H1 (cell line): ENCODE results near the gene CBARP. TPM values are rescaled to one million over a fixed set of nuclear protein-coding genes. Genes with fewer than 3 reads are reported as not detected.

ENCODE experiments used
- CTCF ChIA-PET: fragments of 300-600 bp; sonication (Branson Sonifier 250); formaldehyde crosslinking; loops from one replicate; lab custom pipeline; 2021; ENCODE audit not compliant: partially characterized antibody; lab: Charles Lee
- POLR2A ChIA-PET: fragments of 300-600 bp; sonication (Branson Sonifier 250); formaldehyde crosslinking; loops from one replicate; lab custom pipeline; 2021; ENCODE audit warnings: inconsistent platforms; ENCODE audit not compliant: partially characterized antibody; lab: Charles Lee
- DNase-seq, 2 experiments: peaks; one replicate each; pipeline versions ENCODE4 v3.0.0 to v3.0.0-alpha.2; 2010 to 2022; ENCODE audit warnings: low spot score in 2 of 2, low read depth in 1 of 2, mixed read lengths in 1 of 2
- FAIRE-seq: peaks from 2 replicates; lab custom pipeline; 2011; peaks lifted over from hg19 to GRCh38; lab: Jason Lieb, UNC
- H2AFZ ChIP-seq: 2 replicates; pipeline ENCODE4 v1.8.1; 2012; ENCODE audit warnings: low read length, inconsistent platforms
- H2AK5ac ChIP-seq: 2 replicates; pipeline ENCODE4 v1.6.1; 2013; ENCODE audit warnings: low read depth, low read length
- H2BK120ac ChIP-seq: replicated peaks from 2 replicates; pipeline ENCODE3; 2013; ENCODE audit warnings: low read depth, low read length, inconsistent platforms
- H2BK12ac ChIP-seq: 2 replicates; pipeline ENCODE4 v1.6.1; 2013; ENCODE audit warnings: low read depth, low read length
- H2BK15ac ChIP-seq: 2 replicates; pipeline ENCODE4 v1.6.1; 2013; ENCODE audit warnings: low read length
- H2BK20ac ChIP-seq: 2 replicates; pipeline ENCODE4 v1.6.1; 2013; ENCODE audit warnings: low read length
- H2BK5ac ChIP-seq: 2 replicates; pipeline ENCODE4 v1.6.1; 2013; ENCODE audit warnings: low read depth, low read length
- H3K14ac ChIP-seq: 2 replicates; pipeline ENCODE4 v1.6.1; 2013; ENCODE audit warnings: inconsistent platforms; ENCODE audit not compliant: insufficient read length
- H3K18ac ChIP-seq: 2 replicates; pipeline ENCODE4 v1.6.1; 2013; ENCODE audit warnings: low read length; ENCODE audit errors: extremely low read depth
- H3K23ac ChIP-seq: 2 replicates; pipeline ENCODE4 v1.6.1; 2013; ENCODE audit warnings: inconsistent platforms; ENCODE audit not compliant: insufficient read length
- H3K23me2 ChIP-seq: 2 replicates; pipeline ENCODE4 v1.6.1; 2013; ENCODE audit warnings: low read depth, low read length
- H3K27ac ChIP-seq: 2 replicates; pipeline ENCODE4 v1.6.1; 2011; ENCODE audit warnings: low read depth, low read length, inconsistent platforms
- H3K27me3 ChIP-seq, 4 experiments: replicated peaks in 1 of 4; 1 replicate in 1 of 4; 2 replicates in 3 of 4; pipeline versions ENCODE4 v1.6.1 to v1.8.1; 2011 to 2013; ENCODE audit warnings: low read length in 3 of 4, mild to moderate bottlenecking in 3 of 4, inconsistent platforms in 2 of 4, mixed read lengths in 2 of 4, moderate library complexity in 1 of 4; ENCODE audit not compliant: control insufficient read depth in 3 of 4, insufficient read depth in 3 of 4; ENCODE audit errors: extremely low read depth in 1 of 4
- H3K36me3 ChIP-seq, 4 experiments: 2 replicates each; pipeline versions ENCODE4 v1.6.1 to v1.8.1; 2011 to 2013; ENCODE audit warnings: mild to moderate bottlenecking in 4 of 4, low read length in 3 of 4, moderate library complexity in 2 of 4, control low read depth in 1 of 4, inconsistent platforms in 1 of 4; ENCODE audit not compliant: insufficient read depth in 4 of 4, control insufficient read depth in 2 of 4
- H3K4ac ChIP-seq: replicated peaks from 2 replicates; pipeline ENCODE3; 2013; ENCODE audit warnings: low read length, low read depth, mixed read lengths, inconsistent platforms; ENCODE audit not compliant: insufficient read length
- H3K4me1 ChIP-seq, 4 experiments: replicated peaks in 1 of 4; 1 replicate in 1 of 4; 2 replicates in 3 of 4; pipeline versions ENCODE4 v1.6.1 to v1.8.1; 2011 to 2013; ENCODE audit warnings: low read length in 3 of 4, inconsistent platforms in 2 of 4, mixed read lengths in 1 of 4; ENCODE audit not compliant: insufficient read depth in 4 of 4, control insufficient read depth in 3 of 4
- H3K4me2 ChIP-seq, 2 experiments: 2 replicates each; pipeline versions ENCODE4 v1.6.1 to v1.8.1; 2011 to 2013; ENCODE audit warnings: low read depth in 2 of 2, low read length in 2 of 2, control low read depth in 1 of 2, inconsistent platforms in 1 of 2, mild to moderate bottlenecking in 1 of 2; ENCODE audit not compliant: insufficient read depth in 1 of 2
- H3K4me3 ChIP-seq, 4 experiments: fragments of 200-600, 300-600 bp in 1 of 4; sonication (generic), shearing (Covaris generic), sonication (Bioruptor Twin) in 1 of 4; 2 replicates each; pipeline versions ENCODE4 v1.5.1 to v1.8.1; 2011 to 2016; ENCODE audit warnings: low read length in 4 of 4, low read depth in 3 of 4, control low read depth in 2 of 4, inconsistent platforms in 2 of 4, mild to moderate bottlenecking in 2 of 4, mixed read lengths in 1 of 4, moderate library complexity in 1 of 4; ENCODE audit not compliant: insufficient read depth in 2 of 4; ENCODE audit errors: extremely low read depth in 1 of 4
- H3K56ac ChIP-seq: replicated peaks from 2 replicates; pipeline ENCODE3; 2013; ENCODE audit warnings: low read depth, mild to moderate bottlenecking, mixed read lengths, low read length, inconsistent platforms; ENCODE audit not compliant: insufficient read length
- H3K79me1 ChIP-seq: 2 replicates; pipeline ENCODE4 v1.6.1; 2013; ENCODE audit warnings: low read depth, low read length, control low read depth
- H3K79me2 ChIP-seq, 2 experiments: 2 replicates each; pipeline versions ENCODE4 v1.6.1 to v1.8.1; 2012 to 2013; ENCODE audit warnings: low read length in 2 of 2, mild to moderate bottlenecking in 2 of 2, inconsistent platforms in 1 of 2; ENCODE audit not compliant: insufficient read depth in 2 of 2, control insufficient read depth in 1 of 2
- H3K9ac ChIP-seq, 4 experiments: replicated peaks in 1 of 4; 1 replicate in 1 of 4; 2 replicates in 3 of 4; pipeline versions ENCODE4 v1.6.1 to v1.8.1; 2011 to 2013; ENCODE audit warnings: low read depth in 3 of 4, low read length in 3 of 4, control low read depth in 2 of 4, mild to moderate bottlenecking in 2 of 4, moderate library complexity in 2 of 4, inconsistent platforms in 1 of 4; ENCODE audit errors: extremely low read depth in 1 of 4
- H3K9me3 ChIP-seq, 2 experiments: 2 replicates each; pipeline versions ENCODE4 v1.6.1 to v1.8.1; 2012 to 2013; ENCODE audit warnings: mild to moderate bottlenecking in 2 of 2, moderate library complexity in 2 of 2, control low read depth in 1 of 2, inconsistent platforms in 1 of 2, low read depth in 1 of 2, low read length in 1 of 2, mixed read lengths in 1 of 2; ENCODE audit not compliant: insufficient read depth in 2 of 2
- H4K20me1 ChIP-seq, 2 experiments: replicated peaks in 1 of 2; 2 replicates each; pipeline versions ENCODE3 to v1.8.1; 2011 to 2013; ENCODE audit warnings: inconsistent platforms in 2 of 2, low read length in 2 of 2, mild to moderate bottlenecking in 1 of 2; ENCODE audit not compliant: insufficient read depth in 2 of 2, control insufficient read depth in 1 of 2
- H4K5ac ChIP-seq: 2 replicates; pipeline ENCODE4 v1.6.1; 2013; ENCODE audit warnings: low read length, low read depth, mixed read lengths, inconsistent platforms; ENCODE audit not compliant: insufficient read length
- H4K8ac ChIP-seq: 2 replicates; pipeline ENCODE4 v1.8.0; 2013; ENCODE audit warnings: mild to moderate bottlenecking, moderate library complexity, low read length, inconsistent platforms; ENCODE audit not compliant: insufficient read depth; ENCODE audit errors: extremely low read depth
- H4K91ac ChIP-seq: replicated peaks from 2 replicates; pipeline ENCODE3; 2013; ENCODE audit warnings: low read length, mixed read lengths, inconsistent platforms; ENCODE audit not compliant: insufficient read length
- GABPA ChIP-seq: IDR thresholded peaks from 2 replicates; pipeline ENCODE4 v1.6.1; 2011; ENCODE audit warnings: mild to moderate bottlenecking, low read length, moderate library complexity, borderline replicate concordance; ENCODE audit not compliant: insufficient read depth
- JUND ChIP-seq: IDR thresholded peaks from 2 replicates; pipeline ENCODE4 v1.6.1; 2011; ENCODE audit warnings: mild to moderate bottlenecking, improper control_type of control experiment, low read length
- KDM4A ChIP-seq: IDR thresholded peaks from one replicate; pipeline ENCODE4 v1.7.1; 2012; ENCODE audit warnings: low read depth, mild to moderate bottlenecking, moderate library complexity, low read length, inconsistent platforms; ENCODE audit not compliant: severe bottlenecking
- MAX ChIP-seq: IDR thresholded peaks from 2 replicates; pipeline ENCODE4 v1.6.1; 2012; ENCODE audit warnings: inconsistent platforms
- NRF1 ChIP-seq: IDR thresholded peaks from 2 replicates; pipeline ENCODE4 v1.6.1; 2011; ENCODE audit warnings: mild to moderate bottlenecking, low read depth, low read length, improper control_type of control experiment
- RXRA ChIP-seq: IDR thresholded peaks from 2 replicates; pipeline ENCODE4 v1.6.1; 2011; ENCODE audit warnings: low read depth, mild to moderate bottlenecking, low read length, moderate library complexity; ENCODE audit not compliant: insufficient read depth
- TAF7 ChIP-seq: optimal IDR thresholded peaks from 2 replicates; pipeline ENCODE3; 2011; ENCODE audit warnings: low read depth, mild to moderate bottlenecking, inconsistent platforms, low read length, moderate library complexity, borderline replicate concordance
- TEAD4 ChIP-seq: IDR thresholded peaks from 2 replicates; pipeline ENCODE4 v1.6.1; 2012; ENCODE audit warnings: low read depth, low read length, inconsistent platforms, mixed read lengths
- WGBS, 2 experiments: shearing (Covaris generic) in 1 of 2; methylation state at CpG; one replicate each; pipeline versions ENCODE4 v1.1.6 to v1.1.7; 2013 to 2015; ENCODE audit warnings: low lambda C conversion rate in 2 of 2, mixed read lengths in 2 of 2, inconsistent platforms in 1 of 2, low coverage in 1 of 2, missing lambda C conversion rate in 1 of 2; ENCODE audit not compliant: insufficient replicate concordance in 2 of 2, insufficient coverage in 1 of 2, insufficient read length in 1 of 2; ENCODE audit errors: extremely low coverage in 1 of 2, missing lambda C conversion rate in 1 of 2; 5-methylcytosine and 5-hydroxymethylcytosine counted together
- polyA plus RNA-seq, 7 experiments: library from polyadenylated mRNA; depleted of rRNA in 3 of 7; stranded (reverse) in 5 of 7; unstranded in 2 of 7; fragments of >200 nt in 5 of 7; fragments of 200-250 nt in 2 of 7; gene quantifications; 1 replicate in 5 of 7; 2 replicates in 1 of 7; 4 replicates in 1 of 7; pipeline versions ENCODE4 v1.2.1 to v1.2.3, GENCODE V29; 2011 to 2013; ENCODE audit warnings: missing spikeins in 2 of 7, mixed read lengths in 2 of 7
- total RNA-seq: library from RNA; stranded (reverse); fragmentation: NEBNext Ultra II Directional; extraction: Animal tissue kit (Norgen Biotek cat#: 25700); gene quantifications from 2 replicates; pipeline ENCODE4 v1.2.1, GENCODE V29; 2021

Gene CBARP
- total and polyA plus RNA-seq, 2 of the 8 experiments (the other 6 are each of a cell fraction or from before 2014, with no cell fraction given), result 4.9 to 14.7 TPM

GRCh38 chr19:1240925-1241324, 3.1 kb upstream of the CBARP start:
- Histone ChIP-seq H3K79me1 (peaks cover 9% of the 10 kb centered on the region), H3K36me3 (no peaks in the 10 kb centered on the region), H4K8ac (no peak overlapping the region), H3K14ac (no peak overlapping the region), H3K23ac (no peak overlapping the region), H2BK15ac (no peak overlapping the region), H3K4ac (no peak overlapping the region), H3K18ac (no peak overlapping the region), H3K9ac (no peak overlapping the region), H4K5ac (no peak overlapping the region), H3K27ac (no peak overlapping the region), H3K9me3 (no peaks in the 10 kb centered on the region), H3K4me3 (peak overlapping the region in 2 of 4 experiments; percentile 10 to 95; a peak in 4 of 8 replicates), H2BK20ac (no peak overlapping the region), H3K79me2 (peaks cover 0 to 7% of the 10 kb centered on the region in 2 experiments; a peak in 1 of 4 replicates), H3K23me2 (peaks cover 15% of the 10 kb centered on the region; the same call in 1 of the 2 replicates), H4K91ac (no peak overlapping the region), H3K4me1 (peaks cover 0 to 27% (median 13%) of the 10 kb centered on the region in 4 experiments; a peak in 5 of 7 replicates), H3K4me2 (peak overlapping the region; percentile 57 to 89), H2BK5ac (no peak overlapping the region), H2AFZ (no peak overlapping the region), H4K20me1 (peaks cover 0 to 7% of the 10 kb centered on the region in 2 experiments), H3K27me3 (no peaks in the 10 kb centered on the region), H2BK12ac (no peak overlapping the region), H3K56ac (no peak overlapping the region), H2AK5ac (no peak overlapping the region), H2BK120ac (no peak overlapping the region)
- peak in 1 of 2 experiments; percentile 52 for DNase-seq
- ChIA-PET POLR2A (interaction anchor here (0.7 to 10.1 kb wide), 15 partner anchors 8 to 366 kb away, joined by 3 to 355 read pairs (median 4); partner anchors contain the start of genes CIRBP, CNN2 and GPX4), CTCF (interaction anchor here (0.7 to 7.7 kb wide), 14 partner anchors 17 to 253 kb away, joined by 3 to 212 read pairs (median 3); partner anchors contain the start of gene CIRBP)
- WGBS, 2 experiments, result 80% methylated on average over 15 of the region's 15 CpGs; no CpG with 5 or more reads in 1 of the 2 experiments
- TF ChIP-seq JUND (no peak), GABPA (no peak), KDM4A (no peak), TEAD4 (no peak), NRF1 (no peak), MAX (no peak), TAF7 (no peak), RXRA (no peak)
- FAIRE-seq, result no peak
